Subcutaneous abdominal adipose tissue (tissue), 5 donors: ENCODE results near the gene EVC2.

Experiments used
- H3K27ac ChIP-seq: one replicate; pipeline ENCODE4 v1.7.0; 2013; ENCODE audit warnings: low read depth, mild to moderate bottlenecking, inconsistent platforms, low read length, moderate library complexity
- H3K27me3 ChIP-seq, 5 donors: one replicate each; pipeline ENCODE4 v1.7.0; 2013; ENCODE audit warnings: low read length in 5 of 5, inconsistent platforms in 1 of 5; ENCODE audit not compliant: control insufficient read depth in 5 of 5, insufficient read depth in 4 of 5
- H3K36me3 ChIP-seq, 5 donors: one replicate each; pipeline ENCODE4 v1.7.0; 2013; ENCODE audit warnings: low read length in 5 of 5; ENCODE audit not compliant: control insufficient read depth in 5 of 5, insufficient read depth in 5 of 5
- H3K4me1 ChIP-seq, 5 donors: one replicate each; pipeline ENCODE4 v1.7.0; 2013; ENCODE audit warnings: low read length in 5 of 5, mild to moderate bottlenecking in 3 of 5, moderate library complexity in 1 of 5; ENCODE audit not compliant: control insufficient read depth in 5 of 5, insufficient read depth in 5 of 5
- H3K4me3 ChIP-seq, 5 donors: one replicate each; pipeline ENCODE4 v1.7.0; 2013; ENCODE audit warnings: low read length in 5 of 5, low read depth in 1 of 5
- H3K9ac ChIP-seq, 5 donors: one replicate each; pipeline ENCODE4 v1.7.0; 2013; ENCODE audit warnings: low read length in 5 of 5, mild to moderate bottlenecking in 4 of 5, moderate library complexity in 3 of 5
- H3K9me3 ChIP-seq, 5 donors: one replicate each; pipeline ENCODE4 v1.7.0; 2013; ENCODE audit warnings: low read length in 5 of 5; ENCODE audit not compliant: control insufficient read depth in 5 of 5
- donor health status: healthy.
- donor health status: healthy.
- donor health status: healthy.
- donor health status: healthy.
- donor health status: healthy.

The EVC2 gene

DNA sequence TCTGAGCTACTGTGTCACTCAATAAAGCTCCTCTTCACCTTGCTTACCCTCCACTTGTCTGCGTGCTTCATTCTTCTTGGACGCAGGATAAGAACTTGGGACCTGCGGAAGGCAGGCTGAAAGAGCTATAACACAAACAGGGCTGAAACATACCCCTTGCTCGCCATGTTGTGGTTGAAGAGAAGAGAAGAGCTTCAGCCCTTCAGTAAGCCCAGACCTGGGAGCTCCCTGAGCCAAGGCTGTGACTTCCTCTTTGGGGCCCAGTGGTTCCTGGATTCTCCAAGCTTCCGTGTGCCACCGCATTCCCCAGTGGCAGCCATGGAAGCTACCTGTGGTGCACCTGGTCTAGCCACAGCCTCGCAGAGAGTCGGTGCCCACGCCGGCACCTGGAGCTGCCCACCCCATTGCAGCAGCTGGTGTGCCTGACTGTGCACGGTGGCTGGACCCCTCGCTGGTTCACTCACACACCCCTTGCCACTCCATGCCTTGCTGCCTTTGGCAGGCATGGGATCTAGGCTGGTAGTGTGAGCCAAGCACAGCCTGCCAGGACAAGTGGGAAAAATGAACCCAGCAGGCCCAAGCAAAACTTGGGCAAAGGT, 160.6 kb downstream of the EVC2 start:
- Histone ChIP-seq H3K27ac (no peak overlapping the region), H3K9ac (no peak overlapping the region), H3K4me3 (no peak overlapping the region), H3K4me1 (no peaks in the 10 kb centered on the region), H3K36me3 (peaks cover 0 to 4% (median 0%) of the 10 kb centered on the region in 5 donors), H3K9me3 (peaks cover 0 to 6% (median 0%) of the 10 kb centered on the region in 5 donors), H3K27me3 (no peaks in the 10 kb centered on the region)

GRCh38 chr4:5545271-5545670, 163.1 kb downstream of the EVC2 start:
- H3K27me3 ChIP-seq: no peaks in the 10 kb centered on the region
- H3K4me1 ChIP-seq: no peaks in the 10 kb centered on the region
- H3K9me3 ChIP-seq: peaks cover 0 to 6% (median 0%) of the 10 kb centered on the region in 5 donors

DNA sequence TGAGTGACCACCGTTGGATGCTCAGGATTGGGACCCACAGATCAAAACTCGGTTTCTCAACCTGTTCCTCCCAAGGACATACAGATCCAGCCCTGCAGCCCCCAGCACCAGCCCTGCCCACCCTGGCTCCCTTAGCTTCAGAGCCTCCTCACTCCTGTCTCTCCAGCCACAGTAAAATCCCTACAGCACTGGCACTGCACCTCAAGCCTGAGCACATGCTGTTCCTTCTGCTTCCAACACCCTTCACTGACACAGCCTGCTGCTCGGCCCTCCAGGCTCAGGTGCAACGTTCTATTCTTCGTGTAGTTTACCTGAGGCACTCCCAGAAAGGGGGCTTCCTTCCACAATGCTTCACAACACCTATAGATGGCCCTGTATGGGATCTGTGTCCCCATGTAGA, 163.6 kb downstream of the EVC2 start:
- no peaks in the 10 kb centered on the region for H3K36me3 ChIP-seq
- no peak overlapping the region for H3K4me3 ChIP-seq
- no peak overlapping the region for H3K27ac ChIP-seq
- no peaks in the 10 kb centered on the region for H3K27me3 ChIP-seq
- H3K4me1 ChIP-seq: no peaks in the 10 kb centered on the region
- H3K9ac ChIP-seq: no peak overlapping the region
- peaks cover 0 to 6% (median 0%) of the 10 kb centered on the region in 5 donors for H3K9me3 ChIP-seq

More at GRCh38 chr4:5545271-5545670, 163.1 kb downstream of the EVC2 start:
- H3K27ac ChIP-seq: no peak overlapping the region
- H3K4me3 ChIP-seq: no peak overlapping the region
- peaks cover 0 to 3% (median 0%) of the 10 kb centered on the region in 5 donors for H3K36me3 ChIP-seq
- no peak overlapping the region for H3K9ac ChIP-seq

- Histone ChIP-seq H3K9me3 (peaks cover 0 to 6% (median 0%) of the 10 kb centered on the region in 5 donors), H3K27me3 (no peaks in the 10 kb centered on the region), H3K4me3 (no peak overlapping the region), H3K9ac (no peak overlapping the region), H3K36me3 (no peaks in the 10 kb centered on the region), H3K27ac (no peak overlapping the region), H3K4me1 (no peaks in the 10 kb centered on the region)
Observed at GRCh38 chr4:5543681-5544080, 164.7 kb downstream of the EVC2 start.

- Histone ChIP-seq H3K9ac (no peak overlapping the region), H3K4me3 (no peak overlapping the region), H3K27me3 (no peaks in the 10 kb centered on the region), H3K4me1 (no peaks in the 10 kb centered on the region), H3K9me3 (no peaks in the 10 kb centered on the region), H3K27ac (no peak overlapping the region), H3K36me3 (no peaks in the 10 kb centered on the region)
Observed at GRCh38 chr4:5541169-5541568, 167.2 kb downstream of the EVC2 start.

- Histone ChIP-seq H3K27ac (no peak overlapping the region), H3K4me3 (no peak overlapping the region), H3K9ac (no peak overlapping the region), H3K9me3 (peaks cover 0 to 9% (median 8%) of the 10 kb centered on the region in 5 donors), H3K36me3 (no peaks in the 10 kb centered on the region), H3K27me3 (no peaks in the 10 kb centered on the region), H3K4me1 (no peaks in the 10 kb centered on the region)
Observed at GRCh38 chr4:5539584-5539983, 168.8 kb downstream of the EVC2 start.

DNA sequence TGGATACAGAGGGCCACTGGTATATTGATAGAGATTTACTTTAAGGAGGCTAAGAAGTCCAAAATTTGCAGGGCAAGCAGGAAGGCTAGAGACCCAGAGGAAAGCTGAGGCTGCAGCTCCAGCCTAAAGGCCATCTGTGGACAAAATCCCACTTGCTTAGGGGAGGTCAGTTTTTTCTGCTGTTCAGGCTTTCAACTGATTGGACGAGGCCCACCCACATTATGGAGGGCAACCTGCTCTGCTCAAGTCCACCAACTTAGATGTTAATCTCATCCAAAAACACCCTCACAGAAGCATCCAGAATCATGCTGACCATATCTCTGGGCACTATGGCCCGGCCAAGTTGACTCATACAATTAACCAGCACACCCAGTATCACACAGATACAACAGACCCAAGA, 176.3 kb downstream of the EVC2 start:
- Histone ChIP-seq H3K36me3 (peaks cover 0 to 18% (median 3%) of the 10 kb centered on the region in 5 donors), H3K4me1 (no peaks in the 10 kb centered on the region), H3K4me3 (no peak overlapping the region)

GRCh38 chr4:5528031-5528436, 180.3 kb downstream of the EVC2 start:
- H3K36me3 ChIP-seq: peaks cover 0 to 11% (median 0%) of the 10 kb centered on the region in 5 donors
- H3K27me3 ChIP-seq: no peaks in the 10 kb centered on the region
- H3K9me3 ChIP-seq: peaks cover 0 to 2% (median 0%) of the 10 kb centered on the region in 5 donors
- H3K27ac ChIP-seq: no peak overlapping the region
- H3K4me1 ChIP-seq: peaks cover 0 to 9% (median 7%) of the 10 kb centered on the region in 5 donors
- H3K9ac ChIP-seq: no peak overlapping the region
- no peak overlapping the region for H3K4me3 ChIP-seq

More for the DNA sequence above, 176.3 kb downstream of the EVC2 start:
- Histone ChIP-seq H3K9ac (no peak overlapping the region), H3K27me3 (no peaks in the 10 kb centered on the region), H3K27ac (no peak overlapping the region), H3K9me3 (peaks cover 0 to 9% (median 8%) of the 10 kb centered on the region in 5 donors)

GRCh38 chr4:5527211-5527610, 181.1 kb downstream of the EVC2 start:
- H3K27ac ChIP-seq: no peak overlapping the region
- H3K9me3 ChIP-seq: peaks cover 0 to 2% (median 0%) of the 10 kb centered on the region in 5 donors

DNA sequence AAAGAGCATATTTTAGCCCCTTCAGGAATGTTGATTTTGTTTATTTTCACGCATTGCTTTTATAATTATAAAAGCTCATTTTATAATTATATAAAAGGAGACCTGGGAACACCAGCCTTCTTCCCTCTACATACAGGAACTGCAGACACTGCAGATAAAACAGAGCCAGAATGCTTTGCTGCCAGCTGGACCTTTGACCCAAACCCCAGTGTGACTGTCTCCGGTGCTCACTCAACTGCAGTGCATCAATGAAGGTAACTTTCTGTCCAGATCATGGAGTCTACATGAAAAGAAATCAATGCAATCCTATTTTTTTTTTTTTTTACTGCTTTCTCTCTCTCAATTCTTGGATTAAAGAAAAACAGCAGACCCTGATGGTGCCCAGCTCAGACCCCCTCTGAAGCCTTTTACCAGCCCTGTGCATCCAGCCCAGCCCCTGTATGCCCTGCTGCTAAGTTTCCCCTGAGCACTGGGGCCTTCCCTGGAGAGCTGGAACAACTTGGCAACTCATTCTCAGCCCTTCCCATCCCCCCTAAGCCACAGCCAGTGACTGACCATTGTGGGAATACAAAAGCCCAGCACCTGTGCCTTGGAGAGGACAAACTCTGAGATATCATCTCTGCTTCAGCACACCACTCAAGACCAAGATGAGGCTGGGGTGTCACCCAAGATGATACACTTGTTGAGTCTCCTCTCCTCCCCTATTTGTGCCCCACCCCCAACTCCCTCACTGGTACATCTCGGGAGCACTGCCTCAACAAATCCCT, 182.1 kb downstream of the EVC2 start:
- Histone ChIP-seq H3K27ac (no peak overlapping the region), H3K9ac (no peak overlapping the region), H3K4me1 (peaks cover 0 to 9% (median 7%) of the 10 kb centered on the region in 5 donors), H3K4me3 (no peak overlapping the region), H3K9me3 (peaks cover 0 to 2% (median 0%) of the 10 kb centered on the region in 5 donors), H3K36me3 (peaks cover 0 to 9% (median 0%) of the 10 kb centered on the region in 5 donors), H3K27me3 (no peaks in the 10 kb centered on the region)

More at GRCh38 chr4:5527211-5527610, 181.1 kb downstream of the EVC2 start:
- no peak overlapping the region for H3K9ac ChIP-seq
- H3K27me3 ChIP-seq: no peaks in the 10 kb centered on the region
- H3K4me3 ChIP-seq: no peak overlapping the region
- peaks cover 0 to 9% (median 7%) of the 10 kb centered on the region in 5 donors for H3K4me1 ChIP-seq
- H3K36me3 ChIP-seq: peaks cover 0 to 11% (median 0%) of the 10 kb centered on the region in 5 donors
